ENCODE data around the gene CCDC120. TPM values are rescaled to one million over a fixed set of nuclear protein-coding genes. Genes with fewer than 3 reads are reported as not detected.

Gene CCDC120
- polyA plus RNA-seq, 1 of the 3 experiments (the other 2 are of a cell fraction) = 2.1 TPM

GRCh38 chrX:49019050-49019449 is 39.7 kb upstream of the CCDC120 start:
- Histone ChIP-seq H3K9me3 (no peaks in the 10 kb centered on the region), H3F3A (replicated peaks; ENCODE audit: insufficient read depth) (peaks cover 4% of the 10 kb centered on the region), H3K4me3 (ENCODE audit: low read depth in 2 of 2, low read length in 1 of 2) (no peak overlapping the region), H4K20me1 (ENCODE audit: insufficient read depth) (no peaks in the 10 kb centered on the region), H3K4me2 (no peak overlapping the region), H3K36me3 (replicated peaks in 1 of 2; ENCODE audit: control insufficient read depth in 1 of 2, insufficient read depth in 2 of 2, low read length in 1 of 2) (no peaks in the 10 kb centered on the region), H3K79me2 (ENCODE audit: insufficient read depth) (no peaks in the 10 kb centered on the region), H3K4me1 (ENCODE audit: control insufficient read depth in 1 of 2, insufficient read depth in 2 of 2, low read depth in 1 of 2, low read length in 1 of 2) (no peaks in the 10 kb centered on the region), H3K27me3 (ENCODE audit: insufficient read depth) (peaks cover 26% of the 10 kb centered on the region; the same call in 1 of the 2 replicates), H2AFZ (ENCODE audit: low read depth) (no peak overlapping the region), H3K27ac (ENCODE audit: low read depth in 2 of 2, low read length in 1 of 2) (no peak overlapping the region), H3K9me2 (no peaks in the 10 kb centered on the region), H3K9ac (no peak overlapping the region)
- WGBS (ENCODE audit: low lambda C conversion rate) = 50% methylated on average over 2 of the region's 2 CpGs
- ChIA-PET POLR2A (no interaction called here), CTCF (no interaction called here)
- TF ChIP-seq REST (IDR thresholded peaks at IDR 0.05; ENCODE audit: low read depth, low read length) (no peak), USF2 (IDR thresholded peaks at IDR 0.05; ENCODE audit: borderline replicate concordance, low read depth, low read length) (no peak), RFX5 (IDR thresholded peaks at IDR 0.05; ENCODE audit: low read length) (no peak), PBX3 (IDR thresholded peaks at IDR 0.05) (no peak), GATA2 (CRISPR knock-in tag; IDR thresholded peaks at IDR 0.05) (no peak), RXRA (IDR thresholded peaks at IDR 0.05; ENCODE audit: borderline replicate concordance, low read depth) (no peak), RAD21 (IDR thresholded peaks at IDR 0.05; ENCODE audit: low read length) (no peak), EZH2phosphoT487 (IDR thresholded peaks at IDR 0.05; ENCODE audit: borderline replicate concordance, low read depth) (no peak), TCF12 (IDR thresholded peaks at IDR 0.05) (no peak), TAF1 (IDR thresholded peaks at IDR 0.05; ENCODE audit: borderline replicate concordance, low read depth, low read length) (no peak), EP300 (IDR thresholded peaks at IDR 0.05; ENCODE audit: borderline replicate concordance in 1 of 2, low read depth in 1 of 2, low read length in 1 of 2) (no peak), MEF2A (IDR thresholded peaks at IDR 0.05; ENCODE audit: borderline replicate concordance, low read depth) (no peak), IRF3 (IDR thresholded peaks at IDR 0.05; ENCODE audit: low read depth, low read length) (no peak), USF1 (IDR thresholded peaks at IDR 0.05; ENCODE audit: borderline replicate concordance, low read depth) (no peak), YY1 (IDR thresholded peaks at IDR 0.05; ENCODE audit: low read depth) (no peak)
- no peak for DNase-seq

Measured in SK-N-SH (cell line).